RPMI8226 (cell line): Measurements from ENCODE around the gene MNT.

Source experiments
- DNase-seq: peaks from one replicate; pipeline ENCODE4 v3.0.0-alpha.2; 2015

The MNT gene

GRCh38 chr17:2414446-2415064, 13.7 kb upstream of the MNT start:
- DNase-seq, result no peak

- no peak for DNase-seq
Measured at GRCh38 chr17:2412561-2413021, 11.7 kb upstream of the MNT start.

- DNase-seq, result no peak
Measured at GRCh38 chr17:2410951-2411350, 10.1 kb upstream of the MNT start.

- no peak for DNase-seq
Measured at GRCh38 chr17:2406903-2407790, 6.3 kb upstream of the MNT start.

- no peak for DNase-seq
Measured at GRCh38 chr17:2406271-2406902, 5.5 kb upstream of the MNT start.

GRCh38 chr17:2405247-2405926, 4.5 kb upstream of the MNT start:
- DNase-seq, result no peak

GRCh38 chr17:2403044-2403443, 2.2 kb upstream of the MNT start:
- DNase-seq, result no peak

- DNase-seq, result no peak
Measured at GRCh38 chr17:2402544-2402943, 1.7 kb upstream of the MNT start.

- peak; percentile 98 for DNase-seq
Measured at GRCh38 chr17:2401426-2402221, 764 bp upstream of the MNT start.

- DNase-seq, result peak; percentile 72
Measured at GRCh38 chr17:2400474-2400866, 390 bp downstream of the MNT start.

GRCh38 chr17:2399572-2400473, 1.0 kb downstream of the MNT start:
- DNase-seq, result peak; percentile 94

- peak; percentile 48 for DNase-seq
Measured at GRCh38 chr17:2398655-2399571, 1.9 kb downstream of the MNT start.

- DNase-seq, result no peak
Measured at GRCh38 chr17:2398182-2398581, 2.7 kb downstream of the MNT start.

- no peak for DNase-seq
Measured at GRCh38 chr17:2397247-2398171, 3.4 kb downstream of the MNT start.

- peak; percentile 27 for DNase-seq
Measured at GRCh38 chr17:2396568-2397246, 4.2 kb downstream of the MNT start.

- no peak for DNase-seq
Measured at GRCh38 chr17:2396192-2396567, 4.7 kb downstream of the MNT start.

GRCh38 chr17:2395258-2396181, 5.3 kb downstream of the MNT start:
- no peak for DNase-seq
